Stimulated activated effector memory CD8-positive, alpha-beta T cell treated with anti-CD3 and anti-CD28 coated beads, Interleukin-12 subunit alpha, Interleukin-12 subunit beta, amount 100 ng/mL, for 72 hours (primary cell): ENCODE data around the gene CELA3B.
"Not testable (repeated sequence)": the region's sequence is repeated elsewhere in the genome, so short reads cannot be mapped to it uniquely, and the experiment has no call there.

Experiments
- ATAC-seq: fragments of 150-1000 bp; cut with Tn5 transposase; 2 replicates; pipeline ENCODE4 v1.10.0; 2021
- DNase-seq, 2 donors: peaks; one replicate each; pipeline ENCODE4 v3.0.0; 2021 to 2022; ENCODE audit warnings: low spot score in 2 of 2
- H3K27ac Mint-ChIP-seq: one replicate; pipeline ENCODE4 v1.8.0; 2022; ENCODE audit warnings: mild to moderate bottlenecking, mixed read lengths
- H3K36me3 Mint-ChIP-seq: one replicate; pipeline ENCODE4 v1.8.0; 2022; ENCODE audit warnings: mild to moderate bottlenecking, mixed read lengths
- H3K4me1 Mint-ChIP-seq: one replicate; pipeline ENCODE4 v1.8.0; 2022; ENCODE audit warnings: mixed read lengths
- H3K4me3 Mint-ChIP-seq: one replicate; pipeline ENCODE4 v1.8.0; 2022; ENCODE audit warnings: mild to moderate bottlenecking, mixed read lengths
- H3K9me3 Mint-ChIP-seq: one replicate; pipeline ENCODE4 v1.8.0; 2022; ENCODE audit warnings: mixed read lengths

CELA3B gene

GRCh38 chr1:21956720-21957552 is 19.9 kb upstream of the CELA3B start:
- no peaks in the 10 kb centered on the region for H3K36me3 Mint-ChIP-seq
- H3K4me3 Mint-ChIP-seq: peak overlapping the region; percentile 50
- peak overlapping the region; percentile 74 for H3K27ac Mint-ChIP-seq
- peaks cover 25% of the 10 kb centered on the region for H3K4me1 Mint-ChIP-seq
- peak; percentile 88 for ATAC-seq
- no peak for DNase-seq
- no peaks in the 10 kb centered on the region for H3K9me3 Mint-ChIP-seq

DNA sequence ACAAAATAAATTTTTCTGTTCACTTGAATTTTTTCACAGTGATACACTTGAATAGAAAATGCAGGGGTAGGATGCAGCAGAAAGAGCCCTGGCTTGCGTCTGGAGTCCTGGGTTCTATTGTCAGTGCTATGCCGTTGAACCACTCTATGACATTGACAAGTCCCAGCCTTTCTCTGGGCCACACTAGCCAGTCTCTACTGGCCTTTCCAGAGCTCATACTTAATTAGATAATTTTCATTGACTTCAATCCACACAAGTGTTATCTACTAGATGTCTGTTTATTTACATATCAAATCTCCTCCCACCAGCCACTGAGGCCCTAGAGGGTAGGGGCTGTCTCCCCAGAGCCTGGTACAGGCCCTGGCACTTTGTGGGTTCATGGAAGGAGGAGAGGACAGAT is 15.5 kb upstream of the CELA3B start:
- no peak for ATAC-seq

GRCh38 chr1:21961799-21962198 is 15.0 kb upstream of the CELA3B start:
- Mint-ChIP-seq H3K4me3 (no peak overlapping the region), H3K27ac (no peak overlapping the region), H3K9me3 (no peaks in the 10 kb centered on the region), H3K4me1 (peaks cover 21% of the 10 kb centered on the region), H3K36me3 (no peaks in the 10 kb centered on the region)
- ATAC-seq: no peak
- no peak for DNase-seq

More for the DNA sequence above, 15.5 kb upstream of the CELA3B start:
- Mint-ChIP-seq H3K9me3 (no peaks in the 10 kb centered on the region), H3K36me3 (no peaks in the 10 kb centered on the region), H3K4me3 (no peak overlapping the region), H3K27ac (no peak overlapping the region), H3K4me1 (peaks cover 25% of the 10 kb centered on the region)
- no peak for DNase-seq

GRCh38 chr1:21963477-21964217 is 13.2 kb upstream of the CELA3B start:
- Mint-ChIP-seq H3K9me3 (no peaks in the 10 kb centered on the region), H3K4me1 (peaks cover 5% of the 10 kb centered on the region), H3K27ac (no peak overlapping the region), H3K36me3 (no peaks in the 10 kb centered on the region), H3K4me3 (no peak overlapping the region)
- DNase-seq (peak; percentile 81 to 89), ATAC-seq (peak; percentile 81)

DNA sequence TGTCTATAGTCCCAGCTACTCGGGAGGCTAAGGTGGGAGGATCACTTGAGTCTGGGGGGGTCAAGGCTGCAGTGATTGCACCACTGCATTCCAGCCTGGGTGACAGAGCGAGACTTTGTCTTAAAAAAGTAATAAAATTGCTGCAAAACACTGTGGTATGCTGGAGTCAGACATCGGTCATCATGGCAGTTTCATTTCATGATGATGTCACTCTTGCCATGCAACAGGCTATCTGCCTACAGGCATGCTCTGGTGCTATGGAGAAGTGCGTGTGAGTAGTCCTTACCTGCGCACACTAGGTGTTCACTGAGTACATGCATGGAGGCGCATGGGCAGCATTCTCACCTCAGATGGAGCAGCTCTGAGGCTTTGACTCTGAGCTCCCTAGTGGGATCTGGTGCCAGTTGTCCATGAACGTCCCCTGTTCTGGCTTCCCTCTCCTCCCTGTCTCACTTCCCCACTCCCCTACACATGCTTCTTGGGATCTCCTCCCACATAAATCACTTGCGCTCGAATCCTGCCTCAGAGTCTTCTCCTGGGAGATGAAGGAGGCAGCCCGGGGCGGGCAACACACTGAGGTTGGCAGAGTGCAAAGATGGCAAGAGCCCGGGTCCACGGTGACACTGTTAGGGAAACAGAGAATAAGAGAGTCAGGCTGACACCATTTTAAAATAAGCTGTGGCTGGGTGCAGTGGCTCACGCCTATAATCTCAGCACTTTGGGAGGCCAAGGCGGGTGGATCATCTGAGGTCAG is 10.4 kb upstream of the CELA3B start:
- DNase-seq (no peak), ATAC-seq (peak; percentile 53)
- Mint-ChIP-seq H3K27ac (no peak overlapping the region), H3K9me3 (no peaks in the 10 kb centered on the region), H3K36me3 (no peaks in the 10 kb centered on the region), H3K4me3 (no peak overlapping the region), H3K4me1 (peaks cover 5% of the 10 kb centered on the region)

DNA sequence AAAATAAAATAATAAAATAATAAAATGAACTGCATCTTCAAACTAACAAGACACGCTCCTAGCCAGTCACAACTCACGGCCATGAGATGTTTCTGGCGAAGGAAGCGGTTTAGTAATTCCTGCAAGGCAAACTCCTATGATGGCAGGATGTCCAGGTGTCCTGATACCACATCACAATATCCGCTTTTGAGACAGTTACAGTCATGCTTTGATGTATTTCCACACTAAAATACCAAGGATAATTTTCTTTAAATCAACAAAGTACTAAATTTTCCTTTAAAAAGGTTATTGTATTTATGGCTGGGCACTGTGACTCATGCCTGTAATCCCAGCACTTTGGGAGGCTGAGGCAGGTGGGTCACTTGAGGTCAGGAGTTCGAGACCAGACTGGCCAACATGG is 9.6 kb upstream of the CELA3B start:
- not testable (repeated sequence) for H3K4me3 Mint-ChIP-seq, H3K36me3 Mint-ChIP-seq, H3K27ac Mint-ChIP-seq, H3K4me1 Mint-ChIP-seq, ATAC-seq, DNase-seq, H3K9me3 Mint-ChIP-seq

DNA sequence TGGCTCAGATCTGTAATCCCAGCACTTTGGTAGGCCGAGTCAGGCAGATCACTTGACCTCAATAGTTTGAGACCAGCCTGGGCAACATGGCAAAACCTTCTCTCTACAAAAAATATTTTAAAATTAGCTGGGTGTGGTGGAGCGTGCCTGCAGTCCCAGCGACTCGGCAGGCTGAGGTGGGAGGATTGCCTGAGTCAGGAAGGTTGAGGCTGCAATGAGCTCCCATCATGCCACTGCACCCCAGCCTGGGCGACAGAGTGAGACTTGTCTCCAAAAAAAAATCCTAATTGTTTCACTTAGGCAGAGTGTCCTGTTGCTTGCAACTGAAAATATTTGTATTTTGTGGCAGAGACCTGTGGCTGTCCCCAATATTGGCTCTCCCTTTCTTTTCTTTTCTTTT is 7.8 kb upstream of the CELA3B start:
- not testable (repeated sequence) for DNase-seq, ATAC-seq, H3K4me3 Mint-ChIP-seq, H3K36me3 Mint-ChIP-seq, H3K27ac Mint-ChIP-seq, H3K4me1 Mint-ChIP-seq, H3K9me3 Mint-ChIP-seq

DNA sequence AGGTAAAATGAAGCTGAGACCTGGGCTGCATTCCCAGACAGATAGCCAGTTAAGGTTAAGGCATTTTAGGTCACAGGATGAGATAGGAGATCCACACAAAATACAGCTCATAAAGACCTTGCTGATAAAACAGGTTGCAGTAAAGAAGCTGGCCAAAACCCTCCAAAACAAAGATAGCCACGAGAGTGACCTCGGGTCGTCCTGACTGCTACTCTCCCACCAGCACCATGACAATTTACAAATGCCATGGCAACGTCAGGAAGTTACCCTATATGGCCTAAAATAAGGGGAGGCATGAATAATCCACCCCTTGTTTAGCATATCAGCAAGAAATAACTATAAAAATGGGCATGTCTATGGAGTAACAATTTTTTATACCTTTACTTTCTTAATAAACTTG is 6.3 kb upstream of the CELA3B start:
- not testable (repeated sequence) for H3K9me3 Mint-ChIP-seq, H3K4me3 Mint-ChIP-seq, DNase-seq, ATAC-seq, H3K27ac Mint-ChIP-seq, H3K4me1 Mint-ChIP-seq, H3K36me3 Mint-ChIP-seq

DNA sequence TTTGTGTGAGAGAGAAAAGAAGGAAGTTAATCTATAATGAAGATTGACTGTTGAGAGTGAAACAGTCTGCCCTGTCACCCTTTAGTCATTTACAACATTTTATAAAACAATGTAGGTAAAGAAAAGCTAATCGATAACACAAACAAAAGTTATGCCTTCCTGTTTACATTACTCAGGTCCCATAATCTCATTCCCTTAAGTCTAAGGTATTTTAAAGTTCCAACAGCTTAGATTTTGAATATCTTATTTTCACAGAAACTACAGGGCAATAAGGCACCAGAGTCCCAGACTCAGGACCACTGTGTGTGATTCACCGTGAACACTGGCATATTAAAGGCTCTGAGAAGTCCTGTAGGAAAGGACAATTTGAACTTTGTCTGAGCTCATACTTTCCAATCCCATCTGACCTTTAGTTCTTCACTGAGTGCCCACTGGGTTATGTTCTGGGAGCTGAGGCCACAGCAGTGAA is 3.8 kb upstream of the CELA3B start:
- H3K4me3 Mint-ChIP-seq, H3K27ac Mint-ChIP-seq, ATAC-seq, H3K36me3 Mint-ChIP-seq, H3K4me1 Mint-ChIP-seq, H3K9me3 Mint-ChIP-seq, DNase-seq: not testable (repeated sequence)

- not testable (repeated sequence) for H3K4me3 Mint-ChIP-seq, H3K9me3 Mint-ChIP-seq, H3K36me3 Mint-ChIP-seq, DNase-seq, H3K27ac Mint-ChIP-seq, ATAC-seq, H3K4me1 Mint-ChIP-seq
These were observed 2.9 kb upstream of the CELA3B start for GRCh38 chr1:21973948-21974347.

DNA sequence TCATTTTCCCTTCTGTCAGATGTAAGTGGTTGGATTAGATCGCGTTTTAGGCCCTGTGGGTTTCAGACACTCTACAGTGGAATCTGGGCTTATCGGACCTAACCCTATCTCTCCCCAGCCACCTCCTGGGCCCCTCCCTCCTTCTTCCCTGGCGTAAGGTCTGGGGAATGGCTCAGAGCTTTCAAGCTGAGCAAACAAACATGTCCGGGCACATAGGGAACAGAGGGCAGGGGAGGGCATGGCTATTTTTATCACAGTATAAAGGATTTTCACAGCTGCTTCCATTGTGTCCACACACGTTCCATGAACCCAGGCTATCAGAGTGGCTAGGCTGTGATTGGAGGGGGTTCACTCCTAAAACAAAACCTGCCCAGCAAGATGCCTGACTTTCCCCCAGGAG is 2.1 kb upstream of the CELA3B start:
- not testable (repeated sequence) for DNase-seq, H3K9me3 Mint-ChIP-seq, H3K4me3 Mint-ChIP-seq, H3K36me3 Mint-ChIP-seq, ATAC-seq, H3K4me1 Mint-ChIP-seq, H3K27ac Mint-ChIP-seq

DNA sequence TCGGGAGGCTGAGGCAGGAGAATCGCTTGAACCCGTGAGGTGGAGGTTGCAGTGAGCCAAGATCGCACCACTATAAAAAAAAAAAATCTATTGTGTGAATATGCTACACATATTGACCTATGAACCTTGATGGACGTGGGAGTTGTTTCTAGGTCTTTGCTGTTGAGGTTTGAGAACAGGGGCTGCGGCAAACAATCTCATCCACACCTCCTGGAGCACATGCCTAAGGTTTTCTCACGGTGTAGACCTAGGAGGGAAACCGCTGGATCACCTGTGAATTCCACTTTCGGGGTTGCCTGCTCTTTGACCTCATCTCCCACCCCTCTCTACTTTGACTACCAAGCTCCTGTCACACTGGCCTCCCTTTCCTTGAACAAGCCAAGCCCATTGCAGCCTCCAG is 1.5 kb upstream of the CELA3B start:
- H3K9me3 Mint-ChIP-seq, H3K27ac Mint-ChIP-seq, H3K36me3 Mint-ChIP-seq, H3K4me3 Mint-ChIP-seq, H3K4me1 Mint-ChIP-seq, DNase-seq, ATAC-seq: not testable (repeated sequence)

- H3K9me3 Mint-ChIP-seq, H3K36me3 Mint-ChIP-seq, H3K4me3 Mint-ChIP-seq, H3K27ac Mint-ChIP-seq, DNase-seq, H3K4me1 Mint-ChIP-seq, ATAC-seq: not testable (repeated sequence)
These were observed 1.4 kb downstream of the CELA3B start for GRCh38 chr1:21978209-21978608.

GRCh38 chr1:21980515-21981220 is 3.8 kb downstream of the CELA3B start:
- ATAC-seq: peak; percentile 64
- not testable (repeated sequence) for H3K4me3 Mint-ChIP-seq, H3K36me3 Mint-ChIP-seq, H3K4me1 Mint-ChIP-seq, DNase-seq, H3K9me3 Mint-ChIP-seq, H3K27ac Mint-ChIP-seq

GRCh38 chr1:21981253-21981652 is 4.4 kb downstream of the CELA3B start:
- H3K27ac Mint-ChIP-seq, DNase-seq, H3K4me3 Mint-ChIP-seq, H3K4me1 Mint-ChIP-seq, ATAC-seq, H3K36me3 Mint-ChIP-seq, H3K9me3 Mint-ChIP-seq: not testable (repeated sequence)
